ENCODE data around the gene ASXL3.
A peak's percentile ranks its signal among the peaks of the same experiment; 100 is the strongest.

Gene ASXL3

DNA sequence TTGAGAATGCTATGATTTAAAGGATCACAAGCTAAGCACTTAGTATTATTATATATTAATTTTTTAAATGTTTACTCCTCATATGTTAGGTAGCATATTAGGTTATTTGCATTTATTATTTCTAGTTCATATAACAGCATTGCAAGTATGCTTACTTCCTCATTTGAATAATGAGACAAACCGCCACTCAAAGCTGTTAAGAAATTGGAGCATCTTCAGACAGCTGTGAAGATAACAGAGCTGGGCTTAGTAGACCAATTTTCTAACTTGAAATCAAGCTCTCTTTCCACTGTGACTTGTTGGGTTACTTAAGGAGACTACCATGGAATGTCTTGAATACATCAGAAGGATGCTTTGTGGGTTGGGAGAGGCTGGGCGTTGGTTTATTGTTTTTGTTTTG, 139.3 kb downstream of the ASXL3 start:
- DNase-seq (ENCODE audit: low spot score) = no peak

DNA sequence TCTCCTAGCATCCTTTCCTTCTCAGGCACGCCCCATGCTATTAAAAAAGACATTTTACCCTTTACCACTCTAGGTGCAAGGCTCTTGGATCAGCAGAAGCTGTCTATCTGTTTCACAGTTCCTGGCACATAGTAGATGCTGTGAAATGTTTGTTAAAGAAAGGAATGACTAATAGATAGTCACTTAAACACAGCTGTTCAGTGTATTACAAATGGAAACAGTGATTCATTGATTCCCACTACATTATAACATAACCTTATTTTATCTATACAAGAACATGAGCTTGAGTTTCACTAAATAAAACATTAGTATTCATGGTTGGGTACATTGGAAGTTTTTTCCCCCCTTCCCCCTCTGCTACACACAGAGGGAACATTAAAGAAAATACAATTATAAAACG, 142.1 kb downstream of the ASXL3 start:
- peak; percentile 27 for DNase-seq (ENCODE audit: low spot score)

DNA sequence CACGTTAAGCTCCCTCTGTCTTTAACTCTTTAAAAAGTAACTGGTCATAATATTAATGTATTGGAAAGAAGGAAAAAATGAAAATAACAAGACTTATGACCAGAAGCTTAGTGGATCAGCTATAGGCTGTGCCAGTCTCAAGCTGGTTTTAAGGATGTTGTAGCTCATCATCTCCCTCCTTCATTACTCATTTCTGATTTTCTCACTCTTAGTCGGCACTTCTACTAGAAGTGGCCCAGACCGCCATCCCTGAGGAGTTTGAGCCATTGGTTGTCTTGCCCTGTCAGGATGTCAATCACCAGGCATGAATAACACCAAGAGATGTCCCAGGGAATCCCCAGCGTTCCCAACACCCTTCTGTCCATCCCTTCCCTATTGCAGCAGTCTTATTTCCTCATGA, 151.5 kb downstream of the ASXL3 start:
- DNase-seq (ENCODE audit: low spot score) = no peak

DNA sequence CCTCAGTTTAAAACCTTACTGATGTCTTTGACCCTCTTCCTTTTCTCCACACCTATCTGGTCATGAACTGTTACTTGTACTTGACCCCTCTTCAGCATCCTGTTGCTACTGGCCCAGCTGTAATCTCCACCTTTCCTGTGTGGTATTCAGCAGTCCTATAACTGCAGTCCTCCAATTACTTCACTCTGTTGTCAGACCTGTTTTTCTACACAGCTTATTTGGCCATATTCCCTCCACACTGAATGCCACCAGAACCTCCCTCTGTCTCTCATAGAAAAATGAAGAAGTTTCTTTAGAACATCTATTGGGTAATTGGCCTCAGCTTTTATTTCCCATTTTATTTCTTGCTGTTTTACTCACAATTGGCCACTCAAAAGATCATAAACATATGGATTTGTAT, 155.4 kb downstream of the ASXL3 start:
- DNase-seq (ENCODE audit: low spot score) = no peak

DNA sequence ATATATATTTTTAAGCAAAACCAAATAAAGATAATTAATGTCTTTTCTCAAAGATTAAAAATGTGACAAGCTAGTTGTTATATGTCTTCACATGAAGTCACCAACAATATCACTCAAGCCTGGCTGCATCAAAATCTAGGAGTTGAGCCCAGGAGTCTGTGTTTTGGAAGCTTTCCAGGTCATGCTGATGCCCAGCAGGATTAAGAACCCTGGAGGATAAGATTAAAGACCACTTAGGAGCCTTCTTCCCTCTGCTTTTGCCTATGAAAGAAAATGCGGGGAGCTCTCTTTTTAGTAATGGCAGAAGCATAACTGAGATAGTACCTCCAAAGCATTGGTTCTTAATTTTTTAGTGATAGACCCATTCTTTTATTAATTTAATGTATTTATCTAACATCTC, 157.4 kb downstream of the ASXL3 start:
- DNase-seq (ENCODE audit: low spot score) = no peak

DNA sequence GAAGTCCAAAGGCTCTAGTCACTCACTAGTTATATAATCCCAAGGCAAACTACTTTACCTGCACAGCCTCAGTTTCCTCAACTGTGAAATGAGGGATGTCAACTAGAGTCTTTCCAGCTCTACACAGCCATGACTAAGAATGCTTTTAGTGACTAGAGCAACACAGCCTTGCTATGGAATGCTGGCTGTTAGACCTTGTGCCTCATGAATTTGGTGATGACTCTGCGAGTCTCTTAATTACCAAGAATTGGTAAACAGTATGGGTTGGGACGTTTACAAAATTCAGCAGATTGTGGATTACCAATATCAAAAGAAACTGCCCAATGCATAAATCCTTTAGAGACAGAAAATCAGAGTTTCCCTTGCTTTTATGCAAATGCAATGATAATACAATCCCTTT, 163.7 kb downstream of the ASXL3 start:
- no peak for DNase-seq (ENCODE audit: low spot score)

DNA sequence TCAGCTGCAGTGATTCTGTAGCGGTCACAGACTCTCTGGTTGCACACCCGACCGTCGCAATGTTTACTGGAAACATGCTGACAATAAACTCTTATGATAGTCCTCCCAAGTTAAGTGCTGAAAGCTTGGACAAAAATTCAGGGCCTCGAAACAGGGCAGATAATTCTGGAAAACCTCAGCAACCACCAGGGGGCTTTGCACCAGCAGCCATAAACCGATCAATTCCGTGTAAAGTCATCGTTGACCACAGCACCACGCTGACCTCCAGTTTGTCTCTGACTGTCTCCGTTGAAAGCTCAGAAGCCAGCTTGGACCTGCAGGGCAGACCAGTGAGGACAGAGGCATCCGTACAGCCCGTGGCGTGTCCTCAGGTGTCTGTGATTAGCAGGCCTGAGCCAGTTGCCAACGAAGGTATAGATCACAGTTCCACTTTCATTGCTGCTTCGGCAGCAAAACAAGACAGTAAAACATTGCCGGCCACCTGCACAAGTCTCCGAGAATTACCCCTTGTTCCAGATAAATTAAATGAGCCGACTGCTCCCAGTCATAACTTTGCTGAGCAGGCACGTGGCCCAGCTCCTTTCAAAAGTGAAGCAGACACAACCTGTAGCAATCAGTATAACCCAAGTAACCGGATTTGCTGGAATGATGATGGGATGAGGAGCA, 166.1 kb downstream of the ASXL3 start:
- no peak for DNase-seq (ENCODE audit: low spot score)

DNA sequence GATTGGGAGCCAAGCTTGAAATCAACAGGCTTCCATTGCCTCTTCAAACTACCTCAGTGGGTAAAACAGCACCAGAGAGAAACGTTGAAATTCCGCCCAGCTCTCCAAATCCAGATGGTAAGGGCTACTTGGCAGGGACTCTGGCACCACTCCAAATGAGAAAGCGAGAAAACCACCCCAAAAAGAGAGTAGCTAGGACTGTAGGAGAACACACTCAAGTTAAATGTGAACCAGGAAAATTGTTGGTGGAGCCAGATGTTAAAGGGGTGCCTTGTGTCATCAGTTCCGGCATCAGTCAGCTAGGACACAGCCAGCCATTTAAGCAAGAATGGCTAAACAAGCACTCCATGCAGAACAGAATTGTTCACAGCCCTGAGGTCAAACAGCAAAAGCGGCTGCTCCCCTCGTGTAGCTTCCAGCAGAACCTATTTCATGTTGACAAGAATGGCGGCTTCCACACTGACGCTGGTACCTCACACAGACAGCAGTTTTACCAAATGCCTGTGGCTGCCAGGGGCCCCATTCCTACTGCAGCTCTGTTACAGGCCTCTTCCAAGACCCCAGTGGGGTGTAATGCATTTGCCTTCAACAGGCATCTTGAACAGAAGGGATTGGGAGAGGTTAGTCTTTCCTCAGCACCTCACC, 167.3 kb downstream of the ASXL3 start:
- no peak for DNase-seq (ENCODE audit: low spot score)

DNA sequence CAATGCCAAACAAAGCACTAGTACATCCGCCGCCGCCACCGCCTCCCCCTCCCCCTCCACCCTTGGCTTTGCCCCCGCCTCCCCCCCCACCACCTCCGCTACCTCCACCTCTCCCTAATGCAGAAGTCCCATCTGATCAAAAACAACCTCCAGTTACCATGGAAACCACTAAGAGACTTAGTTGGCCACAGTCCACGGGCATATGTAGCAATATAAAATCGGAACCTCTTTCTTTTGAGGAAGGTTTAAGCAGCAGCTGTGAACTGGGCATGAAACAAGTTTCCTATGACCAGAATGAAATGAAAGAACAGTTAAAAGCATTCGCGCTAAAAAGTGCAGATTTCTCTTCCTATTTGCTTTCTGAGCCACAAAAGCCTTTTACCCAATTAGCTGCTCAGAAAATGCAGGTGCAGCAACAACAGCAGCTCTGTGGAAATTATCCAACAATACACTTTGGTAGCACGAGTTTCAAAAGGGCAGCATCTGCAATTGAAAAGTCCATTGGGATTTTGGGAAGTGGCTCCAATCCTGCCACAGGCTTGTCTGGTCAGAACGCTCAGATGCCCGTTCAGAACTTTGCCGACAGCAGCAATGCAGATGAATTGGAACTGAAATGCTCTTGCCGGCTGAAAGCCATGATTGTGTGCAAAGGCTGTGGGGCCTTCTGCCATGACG, 168.0 kb downstream of the ASXL3 start:
- no peak for DNase-seq (ENCODE audit: low spot score)

DNA sequence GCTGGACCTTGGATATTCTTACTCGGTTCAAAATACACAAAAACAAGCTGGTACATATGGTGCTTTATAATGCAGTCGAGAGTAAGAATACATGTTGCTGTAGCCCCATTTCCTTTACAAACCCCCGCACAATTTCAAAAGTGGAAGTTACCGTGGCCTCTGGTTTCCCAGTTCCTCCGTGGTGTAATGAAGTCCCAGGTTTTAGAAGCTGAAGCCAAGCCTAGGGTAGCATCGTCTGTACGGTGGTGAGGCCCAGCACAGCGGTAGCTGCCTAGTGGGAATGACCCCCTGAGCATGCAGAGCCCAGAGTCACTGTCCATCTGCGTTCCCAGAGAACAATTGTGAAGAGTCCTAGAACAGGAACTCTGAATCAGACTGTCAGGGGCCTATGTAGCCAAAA, 171.8 kb downstream of the ASXL3 start:
- DNase-seq (ENCODE audit: low spot score) = no peak

DNA sequence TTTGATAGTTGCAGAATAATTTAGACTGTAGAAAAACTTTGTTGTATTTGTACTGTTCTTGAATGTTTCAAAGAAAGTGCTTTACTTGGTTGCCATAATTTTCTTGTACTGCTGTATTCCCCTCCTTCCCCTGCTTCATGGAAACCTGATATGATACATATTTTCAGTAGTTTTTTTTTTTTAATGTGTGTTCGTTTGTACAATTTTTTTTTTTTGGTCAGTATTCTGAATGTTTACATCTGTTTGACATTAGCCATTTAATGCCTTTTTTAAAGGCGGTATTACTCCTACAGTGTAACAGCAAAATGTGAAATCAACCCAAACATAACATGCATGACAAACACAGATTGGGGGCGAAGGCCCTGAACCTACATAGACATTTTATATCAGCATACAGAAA, 172.3 kb downstream of the ASXL3 start:
- DNase-seq (ENCODE audit: low spot score) = no peak

DNA sequence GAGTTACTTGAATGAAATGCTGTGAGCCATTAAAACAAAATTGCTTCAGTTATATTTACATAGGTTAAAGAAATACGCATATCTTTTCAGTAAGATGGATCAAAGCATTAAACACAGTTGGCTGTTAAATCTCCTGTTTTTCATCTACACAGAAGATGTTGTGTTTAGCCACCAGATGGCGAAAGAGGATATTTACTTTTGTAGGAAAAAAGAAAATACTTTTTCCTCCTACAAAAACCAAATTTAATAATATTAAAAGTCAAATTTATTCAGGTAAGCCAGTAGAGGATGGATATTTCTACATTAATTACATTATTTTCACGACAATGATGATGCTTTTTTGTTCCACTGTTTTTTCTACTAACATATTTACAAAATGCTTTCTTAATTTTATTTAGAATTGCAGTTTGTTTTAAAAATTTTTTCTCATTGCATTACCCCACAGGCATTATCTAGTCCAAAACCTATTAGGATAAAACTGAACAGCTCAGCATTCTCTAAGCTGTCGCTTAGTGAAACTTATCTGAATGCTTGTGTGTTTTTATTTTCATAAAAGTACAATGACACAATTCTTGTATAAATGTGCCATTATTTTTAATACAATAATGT, 173.7 kb downstream of the ASXL3 start:
- peak; percentile 20 for DNase-seq (ENCODE audit: low spot score)

DNA sequence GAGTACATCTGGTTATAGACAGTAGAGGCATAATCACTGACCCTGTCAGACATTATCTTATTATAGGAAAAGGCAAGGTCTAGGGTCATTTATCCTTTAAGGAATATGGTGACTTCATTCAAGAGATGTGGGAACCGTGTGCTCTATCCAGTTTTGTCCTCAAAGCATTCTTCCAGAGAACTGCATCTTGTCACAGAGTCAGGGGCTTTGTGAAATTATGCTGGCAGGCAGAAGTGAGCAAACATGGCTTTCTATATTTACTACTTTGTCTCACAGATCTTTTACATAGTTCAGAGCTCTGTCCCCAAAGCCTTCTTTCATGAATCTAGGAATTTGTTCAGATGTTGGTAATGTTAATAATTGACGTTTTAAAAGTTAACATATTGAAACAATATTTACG, 177.4 kb downstream of the ASXL3 start:
- no peak for DNase-seq (ENCODE audit: low spot score)

DNA sequence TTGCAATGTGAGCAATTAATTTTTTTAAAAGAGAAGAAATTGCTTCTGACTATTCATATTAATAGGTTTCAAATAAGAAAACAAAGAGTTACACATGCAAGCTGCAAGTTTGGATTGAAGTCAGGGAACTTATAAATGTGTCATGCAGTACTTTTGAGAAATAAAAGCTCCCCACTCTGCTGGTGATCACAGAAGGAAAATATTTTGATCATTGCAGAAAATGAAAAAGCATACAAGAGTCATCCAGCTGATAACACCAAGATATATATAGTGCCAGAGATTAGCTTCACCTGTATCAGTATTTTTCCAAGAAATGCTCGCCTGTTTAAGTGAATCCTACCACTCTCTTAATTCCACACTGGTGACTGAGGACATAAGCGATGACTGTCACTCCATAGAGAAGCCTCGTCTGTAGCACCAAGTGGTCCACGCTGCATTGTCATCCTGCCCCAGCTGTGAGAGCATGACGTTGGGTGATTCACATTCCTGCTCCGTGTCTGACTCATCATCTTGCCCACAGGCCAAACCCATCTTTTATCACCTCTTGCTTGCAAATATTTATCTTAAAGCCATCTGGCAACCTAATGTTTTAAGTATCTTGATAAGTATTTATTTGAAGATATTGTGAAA, 178.0 kb downstream of the ASXL3 start:
- DNase-seq (ENCODE audit: low spot score) = peak; percentile 89

DNA sequence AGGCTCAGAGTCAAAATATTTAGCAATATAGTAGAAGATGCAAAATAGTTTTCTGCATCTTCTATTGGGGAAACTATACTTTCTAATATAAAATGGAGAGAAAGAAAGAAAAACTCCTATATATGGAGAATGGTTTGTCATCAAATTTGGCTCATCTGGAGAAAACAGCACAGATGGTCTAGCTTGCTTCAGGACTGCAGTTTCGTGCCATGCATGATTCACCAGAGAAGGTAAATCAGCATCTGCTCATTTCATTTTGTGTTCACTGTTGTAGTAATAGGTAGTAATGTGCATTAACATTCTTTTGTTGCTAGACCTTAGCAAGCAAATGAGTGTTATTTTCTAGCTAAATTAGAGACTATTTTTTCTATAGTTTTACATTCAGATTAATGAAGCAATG, 179.0 kb downstream of the ASXL3 start:
- peak; percentile 2 for DNase-seq (ENCODE audit: low spot score)

DNA sequence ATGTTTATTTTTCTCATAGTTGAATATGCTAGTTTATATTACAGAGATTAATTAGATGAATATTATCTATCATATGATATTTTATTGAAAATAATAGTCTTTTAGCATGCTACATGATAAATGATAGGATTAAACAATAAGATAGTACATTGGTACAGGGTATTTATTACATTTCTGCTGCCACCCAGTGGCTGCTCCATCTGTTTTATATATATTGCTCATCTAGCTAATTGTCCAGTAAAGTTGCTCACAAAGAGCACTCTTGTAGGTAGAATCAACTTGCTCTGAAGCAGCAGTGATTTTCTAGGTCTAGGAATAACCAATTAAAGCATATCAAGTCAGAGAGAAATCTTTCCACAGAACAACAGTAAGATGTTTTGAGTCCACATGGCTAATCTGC, 183.3 kb downstream of the ASXL3 start:
- peak; percentile 23 for DNase-seq (ENCODE audit: low spot score)

DNA sequence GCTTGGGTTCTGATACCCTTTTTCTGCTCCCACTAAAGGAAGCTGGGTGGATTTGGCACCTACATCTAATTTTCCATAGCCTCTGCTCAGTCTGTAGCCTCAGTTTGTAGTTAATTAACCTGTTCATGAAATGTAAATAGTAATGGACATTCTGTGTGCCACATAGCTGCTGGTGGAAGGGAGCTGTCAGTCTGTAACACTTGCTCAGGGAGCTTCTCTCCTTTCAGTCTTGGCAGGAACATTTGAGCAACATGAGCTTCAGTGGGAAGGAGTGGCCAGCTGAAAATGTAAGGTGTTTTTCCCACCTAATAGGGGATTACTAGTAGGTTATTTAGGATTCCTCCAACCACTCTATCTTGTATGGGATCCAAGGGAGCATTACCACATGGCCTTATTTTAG, 203.4 kb downstream of the ASXL3 start:
- DNase-seq (ENCODE audit: low spot score) = no peak

Measured in kidney tubule cell (primary cell).